ENCODE results near the gene OPN4.
A peak's percentile ranks its signal among the peaks of the same experiment; 100 is the strongest.
"Not testable (repeated sequence)": the region's sequence is repeated elsewhere in the genome, so short reads cannot be mapped to it uniquely, and the experiment has no call there.

The OPN4 gene, protein sequence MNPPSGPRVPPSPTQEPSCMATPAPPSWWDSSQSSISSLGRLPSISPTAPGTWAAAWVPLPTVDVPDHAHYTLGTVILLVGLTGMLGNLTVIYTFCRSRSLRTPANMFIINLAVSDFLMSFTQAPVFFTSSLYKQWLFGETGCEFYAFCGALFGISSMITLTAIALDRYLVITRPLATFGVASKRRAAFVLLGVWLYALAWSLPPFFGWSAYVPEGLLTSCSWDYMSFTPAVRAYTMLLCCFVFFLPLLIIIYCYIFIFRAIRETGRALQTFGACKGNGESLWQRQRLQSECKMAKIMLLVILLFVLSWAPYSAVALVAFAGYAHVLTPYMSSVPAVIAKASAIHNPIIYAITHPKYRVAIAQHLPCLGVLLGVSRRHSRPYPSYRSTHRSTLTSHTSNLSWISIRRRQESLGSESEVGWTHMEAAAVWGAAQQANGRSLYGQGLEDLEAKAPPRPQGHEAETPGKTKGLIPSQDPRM

DNA sequence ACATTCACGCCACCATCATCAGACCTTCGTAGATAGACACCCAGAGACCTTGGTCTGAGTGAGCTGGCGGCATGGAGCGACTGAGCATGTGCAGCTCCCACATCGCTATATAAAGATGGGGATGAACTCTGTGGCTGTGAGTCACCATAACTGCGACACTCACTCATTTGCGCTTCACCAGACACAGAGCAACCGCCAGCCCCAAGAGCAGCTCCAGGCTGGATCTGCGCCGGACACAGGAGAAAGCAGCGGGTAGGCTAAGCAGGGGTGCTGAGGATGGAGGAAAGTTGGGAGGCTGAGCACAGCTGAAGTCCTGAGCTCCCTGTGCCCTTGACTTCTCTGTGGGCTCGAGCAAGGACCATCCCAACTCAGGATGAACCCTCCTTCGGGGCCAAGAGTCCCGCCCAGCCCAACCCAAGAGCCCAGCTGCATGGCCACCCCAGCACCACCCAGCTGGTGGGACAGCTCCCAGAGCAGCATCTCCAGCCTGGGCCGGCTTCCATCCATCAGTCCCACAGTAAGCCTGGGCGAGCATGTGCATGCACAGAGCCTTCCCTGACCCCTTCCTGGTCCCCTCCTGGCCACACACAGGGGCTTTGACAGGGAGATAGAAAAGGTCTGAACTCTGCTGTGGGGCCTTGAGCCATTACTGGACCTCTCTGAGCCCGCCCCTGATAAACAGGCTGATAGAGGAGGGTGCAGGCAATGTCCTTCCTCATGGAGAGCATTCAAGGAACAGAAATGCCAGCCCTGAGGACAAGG lies at the start of gene OPN4:
Gene OPN4, plus strand, starts transcription at position 137 of the 762 bp plus-strand sequence. Its CDS starts 237 bp downstream, at position 374.
- DNase-seq, result no peak

DNA sequence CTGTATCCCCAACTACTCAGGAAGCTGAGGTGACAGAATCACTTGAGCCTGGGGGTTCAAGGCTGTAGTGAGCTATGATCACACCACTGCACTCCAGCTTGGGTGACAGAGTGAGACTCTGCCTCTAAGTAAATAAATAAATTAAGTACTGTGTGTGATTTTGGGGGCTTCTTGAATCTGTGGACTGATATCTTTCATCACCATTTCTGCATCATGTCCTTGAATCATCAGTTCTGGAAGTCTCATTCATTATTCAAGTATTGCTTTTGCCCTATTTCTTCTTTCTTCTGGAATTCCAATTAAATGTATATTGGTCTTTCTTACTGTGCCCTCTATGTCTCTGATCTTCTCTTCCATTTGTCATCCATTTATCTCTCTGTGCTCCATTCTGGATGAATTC lies 46.7 kb upstream of the OPN4 start:
- no peak for DNase-seq

DNA sequence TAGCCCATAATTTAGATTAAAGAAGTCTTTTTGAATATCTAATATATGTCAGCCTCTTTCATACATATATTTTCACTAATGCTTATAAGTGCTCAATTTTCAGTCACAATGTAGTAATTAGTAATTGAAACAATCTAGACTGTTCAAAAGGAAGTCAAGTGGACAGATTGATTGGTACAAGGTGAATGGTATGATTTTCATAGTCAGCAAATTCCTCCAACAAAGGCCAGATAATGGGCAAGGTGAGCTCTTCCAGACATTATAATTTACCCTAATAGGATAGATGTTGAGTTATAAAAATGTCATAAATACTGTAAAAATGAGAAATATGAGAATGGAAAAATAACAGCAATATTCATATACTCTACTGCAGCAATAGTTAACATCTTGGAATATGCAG lies 44.4 kb upstream of the OPN4 start:
- no peak for DNase-seq

- no peak for DNase-seq
Observed at GRCh38 chr10:86611386-86611785, 43.0 kb upstream of the OPN4 start.

DNA sequence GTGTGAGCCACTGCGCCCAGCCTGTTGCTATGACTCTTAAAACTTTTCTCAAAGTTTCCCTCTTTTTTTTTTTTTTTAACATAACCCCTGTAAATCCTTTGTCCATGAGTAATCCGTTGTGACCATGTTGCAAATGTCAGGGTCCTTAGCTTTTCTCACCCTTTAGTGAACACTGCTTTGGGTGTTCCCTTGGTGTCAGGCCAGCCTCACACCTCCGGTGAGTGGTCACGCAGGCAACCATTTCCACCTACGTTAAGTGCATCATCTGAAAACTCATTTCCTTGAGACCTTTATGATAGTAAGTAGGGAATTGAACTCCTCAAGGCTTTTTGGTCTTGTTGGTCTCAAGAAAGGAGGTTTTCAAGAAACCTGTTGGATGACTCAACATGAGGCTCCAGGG lies 41.3 kb upstream of the OPN4 start:
- DNase-seq, result no peak

DNA sequence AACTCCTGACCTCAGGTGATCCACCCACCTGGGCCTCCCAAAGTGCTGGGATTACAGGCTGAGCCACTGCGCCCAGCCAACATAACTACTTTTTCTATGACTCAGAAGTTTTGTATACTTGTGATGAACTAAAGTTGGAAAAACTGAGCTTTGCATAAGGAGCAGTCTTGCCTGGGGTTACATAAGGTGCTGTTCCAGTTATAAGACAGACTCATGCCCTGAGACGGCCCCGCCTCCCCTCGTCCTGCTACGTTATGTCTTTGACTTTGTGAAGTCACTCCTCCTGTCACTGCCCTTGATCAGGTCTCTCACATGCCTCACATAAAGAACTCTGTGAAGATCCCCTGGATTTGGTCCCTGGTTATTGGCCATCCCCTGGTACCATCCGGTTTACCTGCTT lies 40.4 kb upstream of the OPN4 start:
- no peak for DNase-seq

- DNase-seq, result no peak
Observed at GRCh38 chr10:86614853-86615252, 39.5 kb upstream of the OPN4 start.

GRCh38 chr10:86617278-86617677 lies 37.1 kb upstream of the OPN4 start:
- not testable (repeated sequence) for DNase-seq

GRCh38 chr10:86628311-86628710 lies 26.0 kb upstream of the OPN4 start:
- no peak for DNase-seq

GRCh38 chr10:86630079-86630478 lies 24.3 kb upstream of the OPN4 start:
- DNase-seq, result no peak

DNA sequence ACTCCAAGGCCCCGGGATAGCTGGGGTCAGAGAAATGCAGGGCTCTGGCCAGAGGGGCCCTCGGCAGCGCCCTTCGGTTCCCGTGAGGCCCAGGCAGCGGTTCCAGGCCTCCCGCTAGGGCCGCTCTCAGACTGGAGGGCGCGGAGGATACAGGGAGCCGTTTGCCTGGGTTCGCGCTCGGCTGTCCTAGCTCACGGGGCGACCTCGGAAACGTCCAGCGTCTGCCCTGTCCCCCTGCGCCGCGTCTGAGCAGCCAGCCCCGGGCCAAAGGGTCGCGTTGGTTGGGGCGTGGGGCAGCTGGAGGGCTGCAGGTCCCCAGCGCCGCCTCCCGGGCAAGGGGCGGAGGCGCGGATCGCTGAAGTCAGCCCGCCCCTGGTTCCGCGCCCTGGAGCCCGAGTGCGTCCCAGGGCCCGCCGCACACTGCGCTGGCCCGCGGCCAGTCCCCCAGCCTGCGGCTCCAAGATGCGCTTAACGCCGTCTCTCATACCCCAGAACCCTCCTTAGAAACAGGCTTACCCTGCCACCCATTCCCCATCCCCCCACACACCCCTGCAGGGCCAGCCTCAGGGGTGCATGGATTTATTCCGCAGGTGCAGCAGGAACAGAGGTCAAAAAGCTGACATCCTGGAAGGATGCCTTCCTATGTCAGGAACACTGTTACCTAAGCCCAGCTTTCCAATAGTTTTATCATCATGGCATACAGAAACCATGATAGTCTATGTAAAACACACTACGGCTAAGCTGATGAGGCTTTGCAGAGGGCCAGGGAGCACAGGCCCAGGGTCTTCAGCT lies 22.1 kb upstream of the OPN4 start:
- DNase-seq, result no peak

GRCh38 chr10:86632951-86633350 lies 21.4 kb upstream of the OPN4 start:
- DNase-seq, result no peak

GRCh38 chr10:86635402-86635801 lies 18.9 kb upstream of the OPN4 start:
- no peak for DNase-seq

GRCh38 chr10:86636311-86636710 lies 18.0 kb upstream of the OPN4 start:
- no peak for DNase-seq

GRCh38 chr10:86642021-86642420 lies 12.3 kb upstream of the OPN4 start:
- no peak for DNase-seq

GRCh38 chr10:86642499-86642898 lies 11.8 kb upstream of the OPN4 start:
- peak; percentile 46 for DNase-seq

GRCh38 chr10:86644152-86644793 lies 10.1 kb upstream of the OPN4 start:
- no peak for DNase-seq

DNA sequence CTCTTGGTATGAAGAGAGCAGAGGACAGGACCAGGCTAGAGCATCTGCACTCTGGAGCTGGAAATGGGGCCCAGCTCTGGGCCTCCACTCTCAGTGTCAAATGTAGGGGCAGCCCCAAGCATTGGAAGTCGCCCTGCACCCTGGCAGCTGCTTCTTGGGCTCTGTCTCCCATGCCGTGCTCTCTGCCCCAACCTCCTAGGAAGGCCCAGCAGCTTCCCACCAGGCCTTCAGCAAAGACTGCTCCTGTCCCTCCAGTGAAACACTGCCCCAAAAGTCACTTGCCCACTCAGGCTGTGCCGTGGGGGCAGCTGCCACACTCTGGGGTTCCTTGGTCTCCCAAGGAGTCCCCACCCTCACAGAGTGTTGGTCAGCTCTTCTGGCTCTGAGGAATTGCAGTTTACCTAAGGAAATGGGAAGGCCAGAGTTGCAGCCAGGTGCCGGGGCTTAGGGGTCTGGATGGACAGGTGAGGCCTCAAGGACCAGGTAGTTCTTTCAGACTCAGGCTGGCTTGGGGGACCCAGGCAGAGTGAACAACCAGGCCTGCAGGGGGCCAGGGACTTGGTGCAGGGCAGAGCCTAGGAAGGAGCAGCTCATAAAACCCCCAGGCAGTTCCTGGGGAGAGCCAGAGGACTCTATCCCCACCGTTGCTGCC lies 9.4 kb upstream of the OPN4 start:
- DNase-seq, result peak; percentile 52

- DNase-seq, result peak; percentile 30
Observed at GRCh38 chr10:86645621-86646165, 8.7 kb upstream of the OPN4 start.

DNA sequence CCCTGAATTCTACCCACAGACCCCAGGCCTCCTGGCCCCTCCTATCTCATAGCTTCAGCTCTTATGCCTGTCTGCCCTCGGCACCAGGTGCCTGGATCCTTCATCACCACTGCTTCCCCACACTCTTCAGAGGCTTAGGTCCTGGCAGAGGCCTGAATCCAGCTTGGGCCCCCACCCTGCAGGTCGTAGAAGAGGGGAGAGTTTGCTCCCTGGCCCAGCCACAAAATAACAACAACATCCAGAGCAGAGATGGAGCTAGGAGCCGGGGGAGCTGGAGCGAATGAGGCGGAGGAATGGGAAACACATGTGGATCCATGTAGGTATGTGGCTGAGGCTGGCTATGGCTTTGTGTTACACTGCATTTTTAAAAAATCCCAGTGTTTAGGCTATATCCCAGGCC lies 7.8 kb upstream of the OPN4 start:
- DNase-seq, result peak; percentile 42

GRCh38 chr10:86646933-86647332 lies 7.4 kb upstream of the OPN4 start:
- DNase-seq, result peak; percentile 37

All from activated CD8-positive, alpha-beta memory T cell treated with anti-CD3 and anti-CD28 coated beads for 24 hours (primary cell).